Measurements from ENCODE around the gene KRTAP26-1.

DNA sequence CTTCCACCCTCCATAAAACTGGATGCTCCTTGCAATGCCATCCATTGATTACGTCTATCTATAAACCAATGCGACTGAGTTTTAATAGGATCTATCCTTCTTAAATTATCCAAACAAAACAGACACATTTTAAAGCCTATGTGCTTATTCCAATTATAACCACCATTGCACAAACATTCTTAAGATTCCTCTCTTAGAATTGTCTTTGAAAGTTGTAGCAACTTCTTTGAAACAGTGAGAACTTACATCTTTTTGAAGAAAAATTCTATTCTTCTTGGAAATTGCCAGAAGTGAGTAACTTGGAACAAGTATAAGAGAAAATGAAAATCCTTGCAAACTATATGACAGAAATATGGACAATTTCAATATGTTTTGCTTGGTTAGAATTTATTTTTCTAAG, at the start of gene KRTAP26-1:
- TF ChIP-seq, protein P1, sequence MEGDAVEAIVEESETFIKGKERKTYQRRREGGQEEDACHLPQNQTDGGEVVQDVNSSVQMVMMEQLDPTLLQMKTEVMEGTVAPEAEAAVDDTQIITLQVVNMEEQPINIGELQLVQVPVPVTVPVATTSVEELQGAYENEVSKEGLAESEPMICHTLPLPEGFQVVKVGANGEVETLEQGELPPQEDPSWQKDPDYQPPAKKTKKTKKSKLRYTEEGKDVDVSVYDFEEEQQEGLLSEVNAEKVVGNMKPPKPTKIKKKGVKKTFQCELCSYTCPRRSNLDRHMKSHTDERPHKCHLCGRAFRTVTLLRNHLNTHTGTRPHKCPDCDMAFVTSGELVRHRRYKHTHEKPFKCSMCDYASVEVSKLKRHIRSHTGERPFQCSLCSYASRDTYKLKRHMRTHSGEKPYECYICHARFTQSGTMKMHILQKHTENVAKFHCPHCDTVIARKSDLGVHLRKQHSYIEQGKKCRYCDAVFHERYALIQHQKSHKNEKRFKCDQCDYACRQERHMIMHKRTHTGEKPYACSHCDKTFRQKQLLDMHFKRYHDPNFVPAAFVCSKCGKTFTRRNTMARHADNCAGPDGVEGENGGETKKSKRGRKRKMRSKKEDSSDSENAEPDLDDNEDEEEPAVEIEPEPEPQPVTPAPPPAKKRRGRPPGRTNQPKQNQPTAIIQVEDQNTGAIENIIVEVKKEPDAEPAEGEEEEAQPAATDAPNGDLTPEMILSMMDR (IDR thresholded peaks at IDR 0.05) = no peak
- no peak for TF ChIP-seq POLR2A (IDR thresholded peaks at IDR 0.05)

All from testis (tissue), 2 donors.